ENCODE results near the gene TMEM151B.
A peak's percentile ranks its signal among the peaks of the same experiment; 100 is the strongest.

TMEM151B gene

DNA sequence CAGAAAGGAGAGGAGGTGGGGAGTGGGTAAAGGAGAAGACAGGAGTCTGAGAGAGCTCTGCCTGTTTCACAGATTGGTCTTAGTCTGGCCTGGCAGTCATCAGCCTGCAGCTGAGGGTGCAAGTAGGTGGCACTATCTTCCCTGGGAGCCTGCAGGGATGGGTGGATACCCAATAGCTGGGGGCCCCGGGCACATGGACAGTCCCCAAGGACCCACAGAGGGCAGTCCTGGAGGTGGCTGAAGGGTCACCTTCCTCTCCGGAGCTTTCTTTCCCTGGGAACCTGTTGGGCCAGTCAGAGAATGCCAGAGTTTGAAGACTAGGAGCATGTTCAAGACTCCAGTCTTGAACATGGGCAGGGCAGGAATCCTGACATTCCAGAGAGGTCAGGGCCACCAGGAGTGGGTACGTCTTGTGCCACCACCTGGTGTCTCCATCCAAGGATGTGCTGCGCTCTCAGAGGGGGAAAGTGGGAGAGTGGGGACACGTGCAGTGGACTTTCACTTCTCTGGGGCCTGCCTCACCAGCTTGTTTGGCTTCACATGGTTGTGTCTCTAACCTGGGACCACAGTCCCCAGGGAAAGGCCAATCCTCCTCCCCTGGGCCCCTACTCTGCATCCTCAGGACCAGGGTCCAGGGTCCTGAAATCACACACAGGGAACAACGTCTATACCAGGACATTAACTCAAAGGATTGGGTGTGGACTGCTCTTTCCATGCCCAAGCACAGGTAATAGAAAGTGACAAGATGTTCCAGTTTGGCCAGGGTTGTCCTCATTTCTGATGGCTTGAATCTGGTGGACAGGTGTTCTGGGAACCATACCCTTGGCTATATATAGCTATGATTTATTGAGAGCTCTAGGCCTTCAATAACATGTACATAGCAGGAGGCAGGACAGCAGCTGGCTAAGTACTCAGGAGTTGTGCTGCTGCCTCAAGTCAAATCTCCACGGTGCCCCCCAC, 24.9 kb downstream of the TMEM151B start:
- DNase-seq (ENCODE audit: low spot score in 2 of 2) (no peak), ATAC-seq (no peak)
- peaks cover 15% of the 10 kb centered on the region for H3K4me1 Mint-ChIP-seq
- H3K9me3 Mint-ChIP-seq, result no peaks in the 10 kb centered on the region
- H3K4me3 Mint-ChIP-seq, result no peak overlapping the region
- no peak overlapping the region for H3K27ac Mint-ChIP-seq
- H3K36me3 Mint-ChIP-seq, result peaks cover 8% of the 10 kb centered on the region

DNA sequence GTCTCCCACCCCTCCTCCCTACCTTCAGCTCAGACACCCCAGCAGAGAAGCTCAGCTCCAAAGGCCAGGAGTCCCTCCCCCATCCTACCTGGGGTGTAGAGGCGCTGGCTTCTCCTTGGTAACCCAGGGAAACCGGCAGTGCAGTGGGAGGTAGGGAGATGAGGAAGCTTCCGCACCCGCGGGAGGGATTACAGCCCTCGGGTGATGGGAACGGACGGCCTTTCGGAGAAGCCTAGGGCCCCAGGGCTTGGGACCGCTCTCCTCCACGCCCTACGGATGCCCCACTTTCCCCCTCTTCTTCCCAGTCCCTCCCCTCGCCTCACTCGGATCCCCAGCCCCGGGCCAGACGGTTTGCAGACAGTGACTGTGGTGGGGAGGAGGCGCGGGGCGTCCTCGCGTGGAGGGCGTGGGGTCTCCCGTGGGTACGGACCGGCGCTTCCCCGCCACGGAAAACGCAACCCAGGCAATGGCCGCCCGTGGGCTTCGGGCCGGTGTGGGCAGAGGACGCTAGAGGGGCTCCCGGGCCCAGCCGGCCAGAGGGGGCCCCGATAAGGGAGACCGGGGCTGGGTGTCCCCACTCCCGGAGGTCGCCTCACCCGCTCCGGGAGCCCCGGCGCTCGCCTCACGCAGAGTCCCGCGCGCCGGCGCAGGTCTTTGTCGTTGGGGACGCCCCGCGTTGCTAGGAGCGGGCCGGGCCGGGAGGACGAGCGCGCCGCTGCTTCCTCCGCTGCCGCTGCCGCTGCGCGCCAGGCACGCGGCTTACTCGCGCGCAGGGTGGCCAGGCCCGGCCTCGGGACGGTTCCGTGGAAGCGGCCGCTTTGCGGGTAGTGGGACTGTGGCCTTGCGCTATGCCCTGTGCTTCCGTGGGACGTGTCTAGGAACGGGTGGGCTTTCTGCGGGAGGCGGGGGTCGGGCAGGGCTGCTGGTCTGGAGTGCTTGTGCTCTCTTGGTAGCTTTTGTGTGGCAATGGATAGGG, 27.1 kb downstream of the TMEM151B start:
- DNase-seq (ENCODE audit: low spot score in 2 of 2) (peak in 1 of 2 donors; percentile 28), ATAC-seq (peak; percentile 81)

DNA sequence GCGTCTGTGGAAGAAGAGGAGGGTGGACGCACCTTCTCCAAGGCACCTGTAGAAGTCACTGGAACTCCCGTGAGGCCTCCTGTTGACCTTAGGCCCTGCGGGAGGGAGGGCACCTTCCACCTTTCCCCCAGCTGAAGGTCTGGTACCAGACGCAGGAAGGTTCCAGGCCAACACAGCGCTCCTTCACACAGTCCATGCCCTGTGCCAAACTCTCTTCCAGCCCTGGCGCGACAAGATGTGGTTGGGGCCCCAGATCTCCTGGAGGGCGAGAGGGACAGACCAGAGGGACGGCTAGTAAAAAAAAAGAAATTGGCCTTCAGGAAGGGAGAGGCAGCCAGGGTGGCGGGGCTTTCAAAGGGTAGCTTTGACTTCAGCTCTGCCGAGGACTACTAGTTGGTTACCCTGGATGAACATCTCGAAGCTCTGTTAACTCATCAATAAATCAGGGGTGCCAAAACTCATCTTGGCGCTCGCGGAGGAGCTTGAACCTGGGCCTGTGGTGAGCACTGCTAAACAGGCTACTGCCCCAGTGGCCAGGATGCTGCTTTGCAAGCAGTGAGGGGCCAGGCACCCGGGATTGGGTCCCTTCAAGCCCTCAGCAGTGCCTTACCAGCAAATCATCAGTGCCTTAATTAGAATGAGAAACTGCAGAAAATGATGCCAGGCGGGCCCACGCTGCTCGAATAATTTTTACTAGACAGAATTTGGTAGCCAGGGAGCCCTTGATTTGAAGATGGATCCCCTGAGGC, 28.0 kb downstream of the TMEM151B start:
- Mint-ChIP-seq H3K36me3 (peaks cover 28% of the 10 kb centered on the region), H3K9me3 (no peaks in the 10 kb centered on the region), H3K4me1 (peaks cover 15% of the 10 kb centered on the region), H3K27ac (no peak overlapping the region), H3K4me3 (peak overlapping the region; percentile 50)
- DNase-seq (ENCODE audit: low spot score in 2 of 2) (no peak), ATAC-seq (no peak)

More for the DNA sequence above, 27.1 kb downstream of the TMEM151B start:
- no peak overlapping the region for H3K27ac Mint-ChIP-seq
- peak overlapping the region; percentile 50 for H3K4me3 Mint-ChIP-seq
- peaks cover 15% of the 10 kb centered on the region for H3K4me1 Mint-ChIP-seq
- no peaks in the 10 kb centered on the region for H3K9me3 Mint-ChIP-seq
- peaks cover 26% of the 10 kb centered on the region for H3K36me3 Mint-ChIP-seq

- peaks cover 15% of the 10 kb centered on the region for H3K4me1 Mint-ChIP-seq
- H3K27ac Mint-ChIP-seq, result no peak overlapping the region
- DNase-seq (ENCODE audit: low spot score in 2 of 2) (no peak), ATAC-seq (no peak)
- no peaks in the 10 kb centered on the region for H3K9me3 Mint-ChIP-seq
- peaks cover 34% of the 10 kb centered on the region for H3K36me3 Mint-ChIP-seq
- H3K4me3 Mint-ChIP-seq, result no peak overlapping the region
Measured at GRCh38 chr6:44298864-44299263, 28.6 kb downstream of the TMEM151B start.

DNA sequence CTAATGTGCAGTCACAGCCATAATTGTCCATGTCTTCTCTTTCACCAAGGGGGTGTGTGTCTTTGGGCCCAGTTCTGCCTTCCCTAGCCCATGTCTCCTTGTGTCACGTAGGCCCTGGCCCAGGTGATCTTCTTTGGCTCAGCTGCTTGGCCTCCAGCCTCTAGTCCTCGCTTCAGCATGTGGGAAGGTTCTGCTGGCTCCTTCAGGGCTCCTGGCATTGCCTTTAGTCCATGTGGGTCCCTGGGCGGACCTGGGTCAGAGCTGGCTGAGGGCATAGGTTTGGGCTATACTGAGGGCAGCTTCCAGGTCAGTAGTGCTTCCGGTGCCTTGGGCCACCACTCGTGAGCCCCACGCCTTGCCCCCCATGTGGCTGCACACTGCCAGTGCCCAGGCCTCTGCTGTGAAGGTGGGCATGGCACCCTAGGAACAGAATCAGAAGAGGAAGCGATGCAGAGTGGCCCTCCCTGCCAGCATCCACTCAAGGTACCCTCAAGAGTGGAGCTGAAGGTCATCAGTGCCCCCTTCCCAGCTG, 30.1 kb downstream of the TMEM151B start:
- H3K4me3 Mint-ChIP-seq, result no peak overlapping the region
- peaks cover 17% of the 10 kb centered on the region for H3K4me1 Mint-ChIP-seq
- H3K9me3 Mint-ChIP-seq, result no peaks in the 10 kb centered on the region
- peaks cover 46% of the 10 kb centered on the region for H3K36me3 Mint-ChIP-seq
- ATAC-seq, result no peak
- H3K27ac Mint-ChIP-seq, result peak overlapping the region; percentile 54
- DNase-seq (ENCODE audit: low spot score in 2 of 2), result no peak

GRCh38 chr6:44301106-44301505, 30.9 kb downstream of the TMEM151B start:
- Mint-ChIP-seq H3K27ac (no peak overlapping the region), H3K4me1 (peaks cover 23% of the 10 kb centered on the region), H3K4me3 (no peak overlapping the region), H3K9me3 (no peaks in the 10 kb centered on the region), H3K36me3 (peaks cover 54% of the 10 kb centered on the region)
- no peak for ATAC-seq
- no peak for DNase-seq (ENCODE audit: low spot score in 2 of 2)

DNA sequence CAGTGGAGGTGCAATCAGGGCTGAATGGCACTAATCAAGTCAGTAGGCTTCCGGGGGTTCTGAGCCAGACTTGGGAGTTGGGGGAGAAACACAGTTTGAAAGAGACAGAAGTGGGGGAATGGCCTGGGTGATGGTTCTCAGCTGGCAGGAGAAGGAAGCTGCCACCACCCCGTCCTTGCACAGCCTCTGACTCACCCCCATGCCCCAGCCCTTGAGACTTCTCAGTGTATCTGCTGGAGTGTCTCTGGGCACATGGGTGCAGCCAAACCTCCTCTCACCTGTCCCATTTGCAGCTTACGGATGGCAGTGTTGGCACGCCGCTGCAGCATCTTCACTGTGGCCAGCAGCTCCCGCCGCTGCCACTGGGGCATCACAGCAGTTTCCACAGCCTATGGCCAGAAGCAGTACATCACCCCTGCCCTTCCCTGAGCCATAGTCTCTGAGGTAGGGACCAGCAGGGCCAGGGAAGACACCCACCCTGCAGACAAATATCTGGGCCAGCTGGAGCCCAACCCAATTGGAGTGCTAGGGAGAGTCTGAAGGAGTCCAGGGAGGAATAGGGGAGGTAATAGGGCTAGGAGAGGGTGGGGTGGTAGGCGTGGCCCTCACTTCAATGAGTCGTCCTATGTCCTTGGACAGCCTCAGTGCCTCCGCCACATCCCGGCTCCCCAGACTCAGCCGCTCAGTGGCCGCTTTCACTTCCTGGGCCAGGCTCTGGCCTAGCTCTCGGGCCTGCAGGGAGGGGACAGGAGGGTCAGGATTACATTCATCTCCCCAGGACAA, 31.7 kb downstream of the TMEM151B start:
- Mint-ChIP-seq H3K9me3 (no peaks in the 10 kb centered on the region), H3K4me1 (peaks cover 17% of the 10 kb centered on the region), H3K27ac (no peak overlapping the region), H3K36me3 (peaks cover 56% of the 10 kb centered on the region), H3K4me3 (no peak overlapping the region)
- ATAC-seq, result no peak
- no peak for DNase-seq (ENCODE audit: low spot score in 2 of 2)

DNA sequence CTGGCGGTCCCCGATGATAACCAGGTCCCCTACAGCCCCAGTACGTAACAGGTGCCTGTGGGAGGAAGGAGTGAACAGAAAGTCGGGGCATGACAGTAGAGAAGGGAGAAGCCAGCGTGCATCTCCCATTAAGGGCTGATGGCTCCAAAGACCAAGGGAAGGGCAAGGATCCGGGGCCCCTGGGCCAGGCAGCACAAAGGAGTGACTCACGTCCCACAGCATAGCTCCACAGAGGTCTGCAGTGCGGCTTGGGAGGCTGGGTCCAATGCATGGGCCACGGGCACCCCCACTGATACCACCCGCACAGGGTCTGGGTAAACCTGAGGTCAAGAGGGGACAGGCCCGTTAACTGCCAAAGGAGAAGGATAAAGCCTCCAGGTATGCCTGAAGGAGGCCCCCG, 32.6 kb downstream of the TMEM151B start:
- no peak overlapping the region for H3K4me3 Mint-ChIP-seq
- DNase-seq (ENCODE audit: low spot score in 2 of 2) (no peak), ATAC-seq (no peak)
- H3K36me3 Mint-ChIP-seq, result peaks cover 59% of the 10 kb centered on the region
- H3K9me3 Mint-ChIP-seq, result no peaks in the 10 kb centered on the region
- peaks cover 13% of the 10 kb centered on the region for H3K4me1 Mint-ChIP-seq
- no peak overlapping the region for H3K27ac Mint-ChIP-seq

DNA sequence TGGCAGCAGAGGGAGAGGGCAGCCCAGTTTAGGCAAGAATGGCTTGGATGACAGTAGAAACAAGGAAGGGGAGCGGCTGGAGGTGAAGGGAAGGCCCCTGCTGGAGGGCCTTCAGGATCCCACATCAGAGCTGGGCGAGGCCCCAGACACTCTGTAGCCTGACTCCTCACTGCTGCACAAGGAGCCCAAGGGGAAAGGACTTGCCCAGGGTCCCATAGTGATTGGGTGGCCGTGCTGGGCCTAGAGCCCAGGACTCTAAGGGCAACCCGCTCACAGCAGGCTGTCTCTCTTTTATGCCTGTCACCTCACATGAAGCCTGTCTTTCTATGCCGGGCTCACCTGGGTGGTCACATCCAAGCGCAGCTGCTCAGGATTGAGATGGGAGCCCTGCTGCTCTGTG, 33.6 kb downstream of the TMEM151B start:
- Mint-ChIP-seq H3K27ac (no peak overlapping the region), H3K9me3 (no peaks in the 10 kb centered on the region), H3K36me3 (peaks cover 63% of the 10 kb centered on the region), H3K4me1 (peaks cover 8% of the 10 kb centered on the region), H3K4me3 (no peak overlapping the region)
- DNase-seq (ENCODE audit: low spot score in 2 of 2), result no peak
- no peak for ATAC-seq

GRCh38 chr6:44304282-44305199, 34.3 kb downstream of the TMEM151B start:
- Mint-ChIP-seq H3K4me1 (peaks cover 9% of the 10 kb centered on the region), H3K36me3 (peaks cover 63% of the 10 kb centered on the region), H3K4me3 (no peak overlapping the region), H3K9me3 (no peaks in the 10 kb centered on the region), H3K27ac (no peak overlapping the region)
- DNase-seq (ENCODE audit: low spot score in 2 of 2) (peak; percentile 32 to 61), ATAC-seq (peak; percentile 55)

- Mint-ChIP-seq H3K9me3 (no peaks in the 10 kb centered on the region), H3K4me1 (peaks cover 16% of the 10 kb centered on the region), H3K4me3 (no peak overlapping the region), H3K36me3 (peaks cover 66% of the 10 kb centered on the region), H3K27ac (peak overlapping the region; percentile 19)
- ATAC-seq, result no peak
- no peak for DNase-seq (ENCODE audit: low spot score in 2 of 2)
Measured at GRCh38 chr6:44305200-44305725, 35.0 kb downstream of the TMEM151B start.

- Mint-ChIP-seq H3K27ac (peak overlapping the region; percentile 12), H3K4me1 (peaks cover 19% of the 10 kb centered on the region), H3K9me3 (no peaks in the 10 kb centered on the region), H3K36me3 (peaks cover 66% of the 10 kb centered on the region), H3K4me3 (no peak overlapping the region)
- DNase-seq (ENCODE audit: low spot score in 2 of 2), result no peak
- no peak for ATAC-seq
Measured at GRCh38 chr6:44306710-44307109, 36.5 kb downstream of the TMEM151B start.

DNA sequence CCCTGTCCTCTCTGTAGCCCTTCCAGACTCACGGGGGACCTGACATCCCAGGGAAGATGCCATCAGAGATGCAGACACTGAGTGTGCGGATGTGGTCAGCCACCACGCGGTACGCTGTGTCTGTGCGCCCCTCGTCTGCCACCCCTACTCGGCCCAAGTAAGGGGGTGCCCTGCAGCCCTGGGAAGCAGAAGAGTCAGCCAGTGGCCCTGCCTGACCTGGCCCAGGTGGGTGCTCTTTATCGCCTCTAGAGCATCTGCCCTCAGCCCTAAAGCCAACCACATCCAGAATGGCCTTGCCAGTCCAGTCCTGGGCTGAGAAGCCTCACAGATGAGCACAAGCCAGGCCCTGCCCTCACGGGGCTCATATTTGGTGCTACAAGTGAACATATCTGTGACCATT, 37.0 kb downstream of the TMEM151B start:
- Mint-ChIP-seq H3K36me3 (peaks cover 68% of the 10 kb centered on the region), H3K4me3 (no peak overlapping the region), H3K27ac (peak overlapping the region; percentile 12), H3K4me1 (peaks cover 24% of the 10 kb centered on the region), H3K9me3 (no peaks in the 10 kb centered on the region)
- ATAC-seq (no peak), DNase-seq (ENCODE audit: low spot score in 2 of 2) (no peak)
